Thyroid gland (tissue), 4 donors: ENCODE data around the gene MYH10.

Source experiments
- POLR2A ChIP-seq, 2 donors: fragments of 450-650 bp; IDR thresholded peaks; one replicate each; pipeline ENCODE4 v1.6.1; 2017; ENCODE audit warnings: antibody characterized with exemption in 2 of 2, mild to moderate bottlenecking in 2 of 2, moderate library complexity in 1 of 2
- TF ChIP-seq, protein P1 (sequence below), 6 experiments: fragments of 200-600 bp in 3 of 6; fragments of 450-650 bp in 3 of 6; sonication (generic) in 3 of 6; IDR thresholded peaks; one replicate each; pipeline ENCODE4 v1.5.1; 2016 to 2019; ENCODE audit warnings: antibody characterized with exemption in 6 of 6, mild to moderate bottlenecking in 2 of 6, inconsistent platforms in 1 of 6, moderate library complexity in 1 of 6

DNA sequence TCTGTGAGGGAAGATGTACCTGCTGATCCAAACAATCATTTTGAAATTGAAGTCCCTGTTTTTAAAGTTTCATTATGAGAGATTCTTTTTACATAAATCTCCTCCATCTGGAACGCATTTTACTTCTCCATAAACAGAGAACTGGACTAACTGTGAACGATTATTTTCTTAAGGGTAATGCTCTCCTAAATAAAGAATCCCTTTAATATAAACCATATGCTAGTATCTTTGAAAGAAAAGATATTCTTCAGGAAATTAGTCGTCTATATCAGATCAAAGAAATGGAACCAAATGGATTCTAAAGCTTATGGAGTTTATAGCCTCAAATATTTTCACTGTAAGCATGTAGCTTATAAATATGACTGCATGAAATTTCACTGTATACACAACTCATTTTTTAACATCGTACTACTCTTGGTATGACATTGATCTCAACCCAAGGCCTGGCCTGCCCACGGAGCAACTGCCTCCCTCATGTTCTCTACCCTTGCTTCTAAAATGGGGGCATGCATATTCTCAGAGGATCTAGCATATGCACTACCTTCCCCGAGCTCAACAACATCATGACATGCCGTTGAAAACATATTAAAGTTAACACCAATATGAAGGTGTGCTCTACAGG is 66.4 kb downstream of the MYH10 start:
- TF ChIP-seq, protein P1, sequence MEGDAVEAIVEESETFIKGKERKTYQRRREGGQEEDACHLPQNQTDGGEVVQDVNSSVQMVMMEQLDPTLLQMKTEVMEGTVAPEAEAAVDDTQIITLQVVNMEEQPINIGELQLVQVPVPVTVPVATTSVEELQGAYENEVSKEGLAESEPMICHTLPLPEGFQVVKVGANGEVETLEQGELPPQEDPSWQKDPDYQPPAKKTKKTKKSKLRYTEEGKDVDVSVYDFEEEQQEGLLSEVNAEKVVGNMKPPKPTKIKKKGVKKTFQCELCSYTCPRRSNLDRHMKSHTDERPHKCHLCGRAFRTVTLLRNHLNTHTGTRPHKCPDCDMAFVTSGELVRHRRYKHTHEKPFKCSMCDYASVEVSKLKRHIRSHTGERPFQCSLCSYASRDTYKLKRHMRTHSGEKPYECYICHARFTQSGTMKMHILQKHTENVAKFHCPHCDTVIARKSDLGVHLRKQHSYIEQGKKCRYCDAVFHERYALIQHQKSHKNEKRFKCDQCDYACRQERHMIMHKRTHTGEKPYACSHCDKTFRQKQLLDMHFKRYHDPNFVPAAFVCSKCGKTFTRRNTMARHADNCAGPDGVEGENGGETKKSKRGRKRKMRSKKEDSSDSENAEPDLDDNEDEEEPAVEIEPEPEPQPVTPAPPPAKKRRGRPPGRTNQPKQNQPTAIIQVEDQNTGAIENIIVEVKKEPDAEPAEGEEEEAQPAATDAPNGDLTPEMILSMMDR (IDR thresholded peaks at IDR 0.05) = no peak
- no peak for TF ChIP-seq POLR2A (IDR thresholded peaks at IDR 0.05)
